Hematopoietic multipotent progenitor cell (in vitro differentiated cells): ENCODE data around the gene SHC2. TPM values are rescaled to one million over a fixed set of nuclear protein-coding genes. Genes with fewer than 3 reads are reported as not detected.
"Not testable (repeated sequence)": the region's sequence is repeated elsewhere in the genome, so short reads cannot be mapped to it uniquely, and the experiment has no call there.

Experiments used
- DNase-seq, 3 donors: peaks; one replicate each; pipeline ENCODE4 v3.0.0-alpha.2; 2011 to 2015; ENCODE audit warnings: low read depth in 2 of 3, low spot score in 2 of 3
- total RNA-seq: library from RNA; depleted of rRNA; stranded (reverse); fragments of >200 nt; gene quantifications from one replicate; pipeline ENCODE4 v1.2.3, GENCODE V29; 2012

SHC2 gene
- total RNA-seq, 1 donor: under 0.01 TPM

- DNase-seq: no peak
Observed at GRCh38 chr19:470701-471100, 9.9 kb upstream of the SHC2 start.

DNA sequence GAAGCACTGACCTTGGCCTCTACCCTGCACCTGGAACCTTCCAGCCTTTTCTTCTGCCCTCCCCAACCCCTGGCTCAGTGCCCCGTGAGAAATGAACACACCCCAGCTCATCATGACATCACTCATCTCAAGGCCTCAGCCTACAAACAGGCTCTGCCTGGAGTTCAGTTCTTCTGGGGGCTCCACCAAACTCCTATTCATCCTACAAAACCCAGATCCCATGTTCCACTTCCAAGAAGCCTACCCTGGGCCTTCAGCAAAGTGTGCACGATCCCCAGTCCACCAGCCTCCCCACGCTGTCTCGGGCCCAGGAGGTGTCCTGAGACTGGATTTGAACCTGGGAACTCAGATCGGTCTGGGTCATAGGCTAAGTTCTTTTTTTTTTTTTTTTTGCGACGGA lies 9.0 kb upstream of the SHC2 start:
- DNase-seq: no peak

GRCh38 chr19:468587-469256 lies 7.9 kb upstream of the SHC2 start:
- no peak for DNase-seq

GRCh38 chr19:467554-467953 lies 6.7 kb upstream of the SHC2 start:
- DNase-seq: no peak

DNA sequence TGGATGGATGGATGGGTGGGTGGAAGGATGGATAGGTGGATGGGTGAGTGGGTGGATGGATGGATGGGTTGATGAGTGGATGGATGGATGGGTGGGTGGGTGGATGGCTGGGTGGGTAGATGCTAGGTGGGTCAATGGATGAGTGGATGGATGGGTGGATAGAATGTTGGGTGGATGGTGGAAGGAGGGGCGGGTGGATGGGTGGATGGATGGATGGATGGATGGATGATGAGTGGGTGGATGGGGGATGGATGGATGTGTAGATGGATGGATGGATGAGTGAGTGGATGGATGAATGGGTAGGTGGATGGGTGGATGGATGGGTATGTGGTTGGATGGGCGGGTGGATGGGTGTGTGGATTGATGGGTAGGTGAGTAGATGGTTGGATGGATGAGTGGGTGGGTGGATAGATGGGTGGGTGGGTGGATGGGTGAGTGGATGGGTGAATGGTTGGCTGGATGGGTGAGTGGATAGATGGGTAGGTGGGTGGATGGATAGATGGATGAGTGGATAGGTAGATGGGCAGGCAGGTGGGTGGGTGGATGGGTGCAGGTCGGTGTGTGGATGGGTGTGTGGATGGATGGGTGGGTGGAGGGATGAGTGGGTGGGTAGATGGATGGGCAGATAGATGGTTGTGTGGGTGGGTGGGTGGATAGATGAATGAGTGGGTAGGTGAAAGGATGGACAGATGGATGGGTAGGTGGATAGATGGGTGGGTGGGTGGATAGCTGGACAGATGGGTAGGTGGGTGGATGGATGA lies 4.4 kb upstream of the SHC2 start:
- no peak for DNase-seq

- DNase-seq: no peak
Observed at GRCh38 chr19:464208-464545, 3.3 kb upstream of the SHC2 start.

DNA sequence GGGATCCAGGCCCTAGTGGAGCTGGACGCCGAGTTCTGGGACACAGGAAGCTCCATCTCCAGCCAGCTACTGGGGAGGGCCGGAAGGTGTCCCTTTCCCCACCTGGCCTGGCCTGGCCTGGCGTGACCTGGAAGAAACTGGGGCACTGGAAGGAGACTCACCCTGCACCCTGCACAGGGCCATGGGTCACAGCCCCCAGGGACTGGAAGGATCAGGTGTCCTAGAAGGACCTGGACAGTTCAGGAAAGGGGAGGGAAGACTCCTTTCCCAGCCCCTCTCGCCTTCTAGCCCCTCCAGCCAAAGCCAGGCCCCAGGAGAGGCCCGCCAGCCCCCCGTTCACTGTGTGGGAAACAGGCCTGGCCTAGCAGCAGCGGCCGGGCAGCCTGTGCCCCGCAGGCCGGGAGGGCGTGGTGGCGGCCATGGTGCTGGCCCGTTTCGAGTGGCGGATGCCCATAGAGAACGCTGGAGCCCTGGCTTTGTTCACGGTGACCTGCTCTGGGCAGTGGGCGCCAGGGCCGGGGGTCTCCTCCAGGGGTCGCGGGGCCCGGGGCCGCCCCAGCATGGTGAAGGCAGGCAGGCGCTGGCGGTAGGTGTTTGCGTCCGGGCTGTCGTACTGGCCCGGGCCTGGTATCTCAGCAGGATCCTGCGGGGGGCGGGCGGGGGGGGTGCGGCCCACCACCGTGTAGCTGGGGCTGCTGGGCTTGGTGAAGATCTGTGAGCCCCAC lies 2.8 kb upstream of the SHC2 start:
- DNase-seq: no peak

DNA sequence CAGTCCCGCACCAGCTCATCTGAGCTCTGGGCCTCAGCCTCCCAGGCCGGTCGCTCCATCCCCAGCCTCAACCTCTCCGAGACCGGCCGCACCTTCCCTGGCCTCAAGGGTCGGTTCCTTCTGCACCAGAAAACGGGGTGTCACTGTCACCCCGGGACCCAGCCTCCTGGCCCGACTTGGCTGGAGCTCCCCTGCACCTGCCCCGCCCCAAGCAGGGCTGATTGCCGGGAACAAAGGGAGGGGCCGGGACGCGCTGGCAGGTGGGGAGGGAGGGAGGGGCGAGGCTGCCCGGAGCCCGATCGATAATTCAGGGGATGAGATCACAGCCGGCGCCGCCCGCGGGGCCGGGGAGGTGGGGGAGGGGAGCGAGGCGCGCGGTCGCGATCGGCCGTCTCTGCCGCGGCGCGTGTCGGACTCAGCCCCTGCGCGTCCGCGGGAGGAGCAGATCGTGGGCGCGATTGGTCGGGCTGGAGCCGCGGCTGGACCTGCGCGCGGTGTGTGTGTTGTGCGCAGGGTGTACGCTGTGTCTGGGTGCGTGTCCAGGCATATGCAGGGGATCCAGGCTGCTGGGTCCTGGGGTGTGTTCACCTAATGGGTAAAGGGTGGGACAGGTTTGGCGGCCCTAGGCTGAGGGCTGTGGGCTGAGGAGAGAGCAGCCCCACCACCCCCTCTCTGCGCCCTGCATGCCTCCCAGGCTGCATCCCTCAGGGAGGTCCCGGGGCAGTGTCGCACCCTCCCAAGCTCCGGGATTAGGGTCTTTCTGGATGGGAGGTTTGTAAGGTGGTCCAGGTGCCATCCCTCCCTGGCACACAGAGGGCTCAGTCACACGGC lies 1.1 kb upstream of the SHC2 start:
- no peak for DNase-seq

- no peak for DNase-seq
Observed at GRCh38 chr19:459724-460511, 915 bp downstream of the SHC2 start.

DNA sequence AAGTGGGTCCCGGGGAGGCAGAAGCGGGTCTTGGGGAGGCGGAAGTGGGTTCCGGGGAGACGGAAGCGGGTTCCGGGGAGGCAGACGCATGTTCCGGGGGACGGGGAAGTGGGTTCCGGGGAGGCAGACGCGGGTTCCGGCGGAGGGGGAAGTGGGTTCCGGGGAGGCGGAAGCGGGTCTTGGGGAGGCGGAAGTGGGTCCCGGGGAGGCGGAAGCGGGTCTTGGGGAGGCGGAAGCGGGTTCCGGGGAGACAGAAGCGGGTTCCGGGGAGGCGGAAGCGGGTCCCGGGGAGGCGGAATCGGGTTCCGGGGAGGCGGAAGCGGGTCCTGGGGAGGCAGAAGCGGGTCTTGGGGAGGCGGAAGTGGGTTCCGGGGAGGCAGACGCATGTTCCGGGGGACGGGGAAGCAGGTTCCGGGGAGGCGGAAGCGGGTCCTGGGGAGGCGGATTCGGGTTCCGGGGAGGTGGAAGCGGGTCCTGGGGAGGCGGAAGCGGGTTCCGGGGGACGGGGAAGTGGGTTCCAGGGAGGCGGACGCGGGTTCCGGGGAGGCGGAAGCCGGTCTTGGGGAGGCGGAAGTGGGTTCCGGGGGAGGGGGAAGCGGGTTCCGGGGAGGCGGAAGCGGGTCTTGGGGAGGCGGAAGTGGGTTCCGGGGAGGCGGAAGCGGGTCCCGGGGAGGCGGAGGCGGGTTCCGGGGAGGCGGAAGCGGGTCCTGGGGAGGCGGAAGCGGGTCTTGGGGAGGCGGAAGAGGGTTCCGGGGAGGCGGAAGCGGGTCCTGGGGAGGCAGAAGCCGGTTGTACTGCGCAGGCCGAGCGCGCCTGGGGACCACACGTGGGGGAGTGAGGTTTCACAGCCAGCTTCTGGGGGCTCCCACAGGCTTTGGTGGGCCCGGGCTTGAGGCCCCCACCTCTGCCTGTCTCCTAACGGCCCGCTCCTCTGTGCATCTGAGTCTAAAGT lies 2.5 kb downstream of the SHC2 start:
- no peak for DNase-seq

GRCh38 chr19:457636-458035 lies 3.2 kb downstream of the SHC2 start:
- DNase-seq: no peak

- DNase-seq: no peak
Observed at GRCh38 chr19:456547-457110, 4.2 kb downstream of the SHC2 start.

- DNase-seq: no peak
Observed at GRCh38 chr19:455851-456546, 4.8 kb downstream of the SHC2 start.

DNA sequence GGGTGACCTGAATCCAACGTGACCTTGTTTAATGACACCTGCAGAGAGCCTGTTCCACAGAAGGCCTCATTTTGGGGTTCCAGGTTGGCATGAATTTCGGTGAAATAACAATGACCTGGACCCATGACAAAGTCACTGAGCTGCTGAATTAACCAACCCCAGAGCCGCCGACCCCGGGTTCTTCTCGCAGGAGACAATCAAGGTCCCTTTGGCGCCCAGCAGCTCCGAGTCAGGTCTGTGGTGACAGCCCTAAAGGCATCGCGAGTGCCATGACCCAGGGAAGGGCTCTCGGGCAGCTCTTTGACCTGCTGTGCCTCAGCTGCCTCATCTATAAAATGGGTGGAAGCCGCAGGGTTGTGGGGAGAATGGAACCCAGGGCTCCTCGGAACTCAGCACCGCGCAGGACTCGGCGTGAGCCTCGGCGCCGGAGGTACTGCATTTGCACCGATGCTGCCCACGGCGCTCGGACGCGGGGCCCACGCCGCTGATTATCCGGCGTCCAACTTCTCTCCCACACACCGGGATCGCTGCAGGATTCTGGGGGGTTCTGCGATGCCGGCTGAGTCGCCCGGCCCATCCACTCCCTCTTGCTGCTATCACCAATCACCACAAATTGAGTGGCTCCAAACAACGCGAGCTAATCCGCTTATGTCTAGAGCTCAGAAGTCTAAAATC lies 5.7 kb downstream of the SHC2 start:
- DNase-seq: no peak

DNA sequence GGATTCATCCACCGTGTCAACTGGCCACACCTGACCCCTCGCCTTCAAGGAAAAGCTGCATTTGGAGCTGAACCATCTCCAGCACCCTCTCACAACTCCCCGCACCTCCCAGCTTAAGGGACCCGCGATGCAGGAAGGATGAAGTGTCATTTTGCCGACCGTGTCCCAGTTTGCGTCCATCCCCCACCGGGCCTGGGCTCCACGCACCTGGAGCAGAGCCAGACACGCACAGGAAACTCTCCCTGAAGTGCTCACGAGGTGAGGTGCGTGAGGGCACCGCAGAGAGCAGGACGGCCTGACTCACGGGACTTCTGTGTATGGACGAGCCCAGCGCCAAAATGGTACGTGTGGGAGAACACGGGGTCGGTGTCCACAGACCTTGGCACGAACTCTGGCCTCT lies 7.2 kb downstream of the SHC2 start:
- DNase-seq: no peak

DNA sequence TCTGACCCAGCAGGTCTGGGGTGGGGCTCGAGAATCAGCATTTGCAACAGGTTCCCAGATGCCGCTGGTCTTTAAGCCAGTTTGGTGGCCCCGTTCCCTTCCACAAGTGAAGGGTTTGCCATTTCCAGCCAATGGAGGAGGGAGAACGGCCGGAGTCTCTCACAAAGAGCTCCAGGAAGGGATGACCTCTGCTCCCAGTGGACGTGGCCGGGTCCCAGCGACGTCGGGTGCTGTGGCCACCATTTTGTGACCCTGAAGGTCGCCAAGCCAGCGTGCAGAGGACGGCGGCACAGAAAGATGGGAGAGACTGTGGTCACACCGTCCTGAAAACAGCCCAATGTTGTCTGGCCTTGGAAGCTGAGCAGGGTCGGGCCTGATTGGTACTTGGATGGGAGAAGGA lies 8.0 kb downstream of the SHC2 start:
- DNase-seq: no peak

- not testable (repeated sequence) for DNase-seq
Observed at GRCh38 chr19:450912-451481, 9.8 kb downstream of the SHC2 start.
